ENCODE results near the gene RNF215. TPM values are rescaled to one million over a fixed set of nuclear protein-coding genes. Genes with fewer than 3 reads are reported as not detected.

The RNF215 gene
- total and polyA plus RNA-seq, 8 donors, result 6.0 to 13.9 (median 9.4) TPM

- Histone ChIP-seq H3K4me1 (no peaks in the 10 kb centered on the region), H3K27me3 (no peaks in the 10 kb centered on the region), H3K36me3 (peaks cover 10 to 81% (median 68%) of the 10 kb centered on the region in 3 donors), H3K27ac (no peak overlapping the region), H3K4me3 (no peak overlapping the region), H3K9me3 (no peaks in the 10 kb centered on the region)
- no peak for DNase-seq
- 97 to 100% methylated on average over 1 of the region's 1 CpG for WGBS, 2 donors
- no peak for FAIRE-seq
- intact Hi-C loops (cut with DNase I), result no loop called here
- ATAC-seq, result no peak
- no peak for TF ChIP-seq CTCF (IDR thresholded peaks at IDR 0.05)
Observed at GRCh38 chr22:30335236-30335635, 52.0 kb downstream of the RNF215 start.

GRCh38 chr22:30334646-30335045 is 52.6 kb downstream of the RNF215 start:
- TF ChIP-seq CTCF (IDR thresholded peaks at IDR 0.05), result no peak
- intact Hi-C loops (cut with DNase I), result no loop called here
- ATAC-seq, result no peak
- FAIRE-seq, result no peak
- Histone ChIP-seq H3K9me3 (no peaks in the 10 kb centered on the region), H3K27me3 (no peaks in the 10 kb centered on the region), H3K27ac (no peak overlapping the region), H3K36me3 (peaks cover 6 to 76% (median 62%) of the 10 kb centered on the region in 3 donors), H3K4me1 (no peaks in the 10 kb centered on the region), H3K4me3 (no peak overlapping the region)
- WGBS, 2 donors, result 98% methylated on average over 4 of the region's 4 CpGs
- DNase-seq, result no peak

GRCh38 chr22:30333707-30334087 is 53.5 kb downstream of the RNF215 start:
- Histone ChIP-seq H3K4me1 (no peaks in the 10 kb centered on the region), H3K4me3 (no peak overlapping the region), H3K36me3 (peaks cover 6 to 66% (median 53%) of the 10 kb centered on the region in 3 donors), H3K9me3 (no peaks in the 10 kb centered on the region), H3K27me3 (no peaks in the 10 kb centered on the region), H3K27ac (no peak overlapping the region)
- 90 to 91% methylated on average over 3 of the region's 3 CpGs for WGBS, 2 donors
- ATAC-seq (no peak), DNase-seq (no peak), FAIRE-seq (no peak)
- intact Hi-C loops (cut with DNase I), result no loop called here
- TF ChIP-seq CTCF (IDR thresholded peaks at IDR 0.05), result no peak

DNA sequence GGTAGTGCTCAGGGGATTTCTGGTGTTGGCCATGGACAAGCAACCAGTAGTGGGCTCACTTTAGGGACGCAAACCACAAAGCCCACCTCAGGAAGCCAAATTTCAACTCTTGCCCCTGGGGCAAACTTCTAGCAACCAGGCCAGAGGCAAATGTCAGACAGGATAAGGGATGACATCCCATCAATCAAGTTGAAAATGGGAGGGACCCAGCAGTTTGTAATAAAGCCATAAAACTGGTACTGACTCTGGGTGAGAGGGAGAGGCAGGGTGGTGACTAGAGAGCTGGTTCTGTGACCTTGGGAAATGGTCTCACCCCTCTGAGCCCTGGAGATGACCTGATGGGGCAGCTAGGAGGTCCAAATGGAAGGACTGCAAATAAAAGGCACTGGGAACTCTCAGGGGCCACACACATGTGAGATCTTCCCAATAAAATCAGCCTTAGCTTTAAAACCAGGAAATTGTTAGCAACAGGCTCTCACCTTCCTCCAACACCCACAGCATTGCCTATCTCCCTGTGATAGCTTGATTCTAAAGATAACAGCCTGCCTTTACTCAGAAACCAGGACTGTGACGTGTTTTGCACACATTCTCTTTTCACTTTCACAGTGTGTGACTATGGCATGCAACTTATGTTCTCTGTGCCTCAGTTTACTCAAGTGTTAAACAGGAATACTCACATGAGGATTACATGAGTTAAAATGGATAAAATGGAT is 54.1 kb downstream of the RNF215 start:
- H3K4me3 ChIP-seq, result no peak overlapping the region
- DNase-seq (no peak), FAIRE-seq (no peak), ATAC-seq (no peak)
- no peak for TF ChIP-seq CTCF (IDR thresholded peaks at IDR 0.05)
- peaks cover 0 to under 1% (median under 1%) of the 10 kb centered on the region in 3 donors for H3K4me1 ChIP-seq
- no peaks in the 10 kb centered on the region for H3K27me3 ChIP-seq
- peaks cover 6 to 61% (median 47%) of the 10 kb centered on the region in 3 donors for H3K36me3 ChIP-seq
- H3K27ac ChIP-seq, result no peak overlapping the region
- 86 to 91% methylated on average over 2 of the region's 2 CpGs for WGBS, 2 donors
- intact Hi-C loops (cut with DNase I), result no loop called here
- no peaks in the 10 kb centered on the region for H3K9me3 ChIP-seq

- DNase-seq, result no peak
- no peak for TF ChIP-seq CTCF (IDR thresholded peaks at IDR 0.05)
- no peaks in the 10 kb centered on the region for H3K27me3 ChIP-seq
- H3K4me1 ChIP-seq, result peaks cover 0 to 7% (median 6%) of the 10 kb centered on the region in 3 donors
- 79 to 81% methylated on average over 5 of the region's 5 CpGs for WGBS, 2 donors
- FAIRE-seq, result no peak
- intact Hi-C loops (cut with DNase I), result no loop called here
- ATAC-seq, result no peak
- no peaks in the 10 kb centered on the region for H3K9me3 ChIP-seq
- H3K36me3 ChIP-seq, result peaks cover 6 to 55% (median 41%) of the 10 kb centered on the region in 3 donors
- no peak overlapping the region for H3K27ac ChIP-seq
- H3K4me3 ChIP-seq, result no peak overlapping the region
Observed at GRCh38 chr22:30332551-30332950, 54.7 kb downstream of the RNF215 start.
